GM12864 (cell line): ENCODE measurements around the gene CDH4.

Experiments
- DNase-seq: peaks from one replicate; pipeline ENCODE4 v3.0.0-alpha.2; 2011; ENCODE audit warnings: low read depth
- H3K4me3 ChIP-seq: 2 replicates; pipeline ENCODE4 v1.5.1; 2011; ENCODE audit warnings: mild to moderate bottlenecking, low read depth, low read length, control low read depth
- CTCF ChIP-seq: IDR thresholded peaks from 2 replicates; pipeline ENCODE4 v1.5.1; 2011; ENCODE audit warnings: low read depth, mild to moderate bottlenecking, moderate library complexity, low read length, control low read depth, inconsistent platforms; ENCODE audit errors: missing control alignments

The CDH4 gene

GRCh38 chr20:61595216-61595615, 343.2 kb downstream of the CDH4 start:
- no peak overlapping the region for H3K4me3 ChIP-seq
- TF ChIP-seq CTCF, result no peak
- no peak for DNase-seq

GRCh38 chr20:61596687-61597330, 344.7 kb downstream of the CDH4 start:
- TF ChIP-seq CTCF, result no peak
- DNase-seq, result no peak
- H3K4me3 ChIP-seq, result no peak overlapping the region

GRCh38 chr20:61597996-61598395, 345.9 kb downstream of the CDH4 start:
- TF ChIP-seq CTCF, result no peak
- H3K4me3 ChIP-seq, result no peak overlapping the region
- no peak for DNase-seq

GRCh38 chr20:61598586-61598985, 346.5 kb downstream of the CDH4 start:
- DNase-seq, result no peak
- H3K4me3 ChIP-seq, result no peak overlapping the region
- no peak for TF ChIP-seq CTCF

GRCh38 chr20:61599061-61599531, 347.0 kb downstream of the CDH4 start:
- no peak overlapping the region for H3K4me3 ChIP-seq
- TF ChIP-seq CTCF, result no peak
- DNase-seq, result no peak

- H3K4me3 ChIP-seq, result no peak overlapping the region
- DNase-seq, result no peak
- no peak for TF ChIP-seq CTCF
Measured at GRCh38 chr20:61599541-61599992, 347.5 kb downstream of the CDH4 start.

- no peak for DNase-seq
- H3K4me3 ChIP-seq, result no peak overlapping the region
- no peak for TF ChIP-seq CTCF
Measured at GRCh38 chr20:61600016-61600415, 348.0 kb downstream of the CDH4 start.
